Liver (tissue), 9 donors: ENCODE measurements around the gene SLC6A11. TPM values are rescaled to one million over a fixed set of nuclear protein-coding genes. Genes with fewer than 3 reads are reported as not detected.
A peak's percentile ranks its signal among the peaks of the same experiment; 100 is the strongest.

ENCODE experiments used
- DNase-seq: peaks from one replicate; pipeline ENCODE4 v3.0.0-alpha.2; 2017; ENCODE audit warnings: low spot score
- H3K27ac ChIP-seq, 2 donors: one replicate each; pipeline ENCODE4 v1.7.0; 2013; ENCODE audit warnings: inconsistent platforms in 2 of 2, low read length in 2 of 2, control low read depth in 1 of 2, low read depth in 1 of 2, mild to moderate bottlenecking in 1 of 2
- H3K27me3 ChIP-seq, 4 donors: one replicate each; pipeline versions ENCODE4 v1.6.1 to v1.7.0; 2013; ENCODE audit warnings: low read length in 3 of 4, inconsistent platforms in 1 of 4, mild to moderate bottlenecking in 1 of 4, moderate library complexity in 1 of 4; ENCODE audit not compliant: control insufficient read depth in 4 of 4, insufficient read depth in 4 of 4
- H3K36me3 ChIP-seq, 4 donors: one replicate each; pipeline versions ENCODE4 v1.6.1 to v1.7.0; 2013; ENCODE audit warnings: low read length in 3 of 4, mild to moderate bottlenecking in 3 of 4, low read depth in 1 of 4, moderate library complexity in 1 of 4; ENCODE audit not compliant: control insufficient read depth in 4 of 4, insufficient read depth in 3 of 4
- H3K4me1 ChIP-seq, 4 donors: one replicate each; pipeline versions ENCODE4 v1.6.1 to v1.7.0; 2013; ENCODE audit warnings: low read length in 3 of 4, mild to moderate bottlenecking in 3 of 4, moderate library complexity in 1 of 4; ENCODE audit not compliant: control insufficient read depth in 4 of 4, insufficient read depth in 4 of 4
- H3K4me3 ChIP-seq, 3 donors: one replicate each; pipeline versions ENCODE4 v1.6.1 to v1.7.0; 2013; ENCODE audit warnings: low read length in 3 of 3, control low read depth in 1 of 3, low read depth in 1 of 3, mild to moderate bottlenecking in 1 of 3
- H3K9ac ChIP-seq, 2 donors: one replicate each; pipeline ENCODE4 v1.7.0; 2013; ENCODE audit warnings: low read length in 2 of 2, mild to moderate bottlenecking in 2 of 2, moderate library complexity in 2 of 2, control low read depth in 1 of 2, low read depth in 1 of 2
- H3K9me3 ChIP-seq, 4 donors: one replicate each; pipeline versions ENCODE4 v1.6.1 to v1.7.0; 2013; ENCODE audit warnings: low read length in 3 of 4; ENCODE audit not compliant: control insufficient read depth in 4 of 4
- CTCF ChIP-seq: fragments of 150-350 bp; IDR thresholded peaks from 2 replicates; pipeline ENCODE4 v1.5.1; 2017; ENCODE audit warnings: improper control_type of control experiment, low read depth, low read length; ENCODE audit not compliant: missing input control
- FOXA1 ChIP-seq: IDR thresholded peaks from 2 replicates; pipeline ENCODE4 v1.6.1; 2016; ENCODE audit warnings: antibody characterized with exemption
- FOXA2 ChIP-seq: IDR thresholded peaks from 2 replicates; pipeline ENCODE4 v1.6.1; 2016; ENCODE audit warnings: antibody characterized with exemption
- GABPA ChIP-seq, 2 donors: IDR thresholded peaks in 1 of 2; conservative IDR thresholded peaks in 1 of 2; 2 replicates each; pipeline ENCODE4 v1.6.1; 2016; ENCODE audit warnings: antibody characterized with exemption in 2 of 2, mild to moderate bottlenecking in 1 of 2, moderate library complexity in 1 of 2
- HNF4G ChIP-seq: IDR thresholded peaks from 2 replicates; pipeline ENCODE4 v1.6.1; 2016; ENCODE audit warnings: antibody characterized with exemption
- JUND ChIP-seq, 2 donors: IDR thresholded peaks; 2 replicates each; pipeline ENCODE4 v1.6.1; 2016; ENCODE audit warnings: antibody characterized with exemption in 2 of 2
- MAX ChIP-seq: IDR thresholded peaks from 2 replicates; pipeline ENCODE4 v1.6.1; 2016; ENCODE audit warnings: antibody characterized with exemption
- REST ChIP-seq: IDR thresholded peaks from 2 replicates; pipeline ENCODE4 v1.6.1; 2016; ENCODE audit warnings: antibody characterized with exemption, mild to moderate bottlenecking
- RXRA ChIP-seq, 2 donors: IDR thresholded peaks; 2 replicates each; pipeline ENCODE4 v1.6.1; 2017 to 2018; ENCODE audit warnings: antibody characterized with exemption in 2 of 2, mild to moderate bottlenecking in 1 of 2
- TAF1 ChIP-seq: conservative IDR thresholded peaks from 2 replicates; pipeline ENCODE4 v1.6.1; 2016; ENCODE audit warnings: antibody characterized with exemption, mild to moderate bottlenecking
- YY1 ChIP-seq: IDR thresholded peaks from 2 replicates; pipeline ENCODE4 v1.6.1; 2016; ENCODE audit warnings: antibody characterized with exemption, mild to moderate bottlenecking
- ZBTB33 ChIP-seq: IDR thresholded peaks from 2 replicates; pipeline ENCODE4 v1.6.1; 2016; ENCODE audit warnings: antibody characterized with exemption
- WGBS: extraction: QIAGEN DNeasy Blood & Tissue Kit; methylation state at CpG from one replicate; pipeline ENCODE4 v1.1.7; 2013; 5-methylcytosine and 5-hydroxymethylcytosine counted together
- polyA plus RNA-seq, 2 donors: library from polyadenylated mRNA; stranded (reverse) in 1 of 2; unstranded in 1 of 2; fragments of 200-250 nt in 1 of 2; fragments of >200 nt in 1 of 2; fragmentation: Nextera tagmentation in 1 of 2; extraction: Ambion mirVana in 1 of 2; gene quantifications; one replicate each; pipeline versions ENCODE4 v1.2.1 to v1.2.3, GENCODE V29; 2013 to 2015
- total RNA-seq, 2 donors: library from RNA; depleted of rRNA; stranded (reverse); fragments of >200 nt; gene quantifications; one replicate each; pipeline ENCODE4 v1.2.3, GENCODE V29; 2014
- donor health status: healthy.
- donor health status: healthy.
- donor health status: healthy.
- donor health status: healthy.
- donor health status: healthy.

The SLC6A11 gene
- total RNA-seq (1 to 10 TPM in 1 of 2 donors, under 1 TPM in 1; under 0.01 to 7.1 TPM), polyA plus RNA-seq (under 1 TPM in 1 of 2 donors, not detected in 1; 0.01 TPM)

- Histone ChIP-seq H3K9ac (no peak within 1 kb of the TSS), H3K27me3 (peaks cover 0 to 10% (median 3%) of the 10 kb centered on the region in 4 donors), H3K36me3 (no peaks in the 10 kb centered on the region), H3K9me3 (no peaks in the 10 kb centered on the region), H3K27ac (no peak within 1 kb of the TSS), H3K4me1 (peaks cover 0 to 6% (median 2%) of the 10 kb centered on the region in 4 donors), H3K4me3 (peak within 1 kb of the TSS in 1 of 3 donors; percentile 12)
- TF ChIP-seq HNF4G (no peak), FOXA2 (no peak), TAF1 (no peak), REST (no peak), RXRA (IDR thresholded peaks at IDR 0.05) (no peak), FOXA1 (no peak), JUND (IDR thresholded peaks at IDR 0.05) (no peak), CTCF (no peak)
- no peak for DNase-seq
- 11% methylated on average over 96 of the region's 96 CpGs for WGBS
These were observed at the start of gene SLC6A11 for GRCh38 chr3:10816019-10816862. Gene SLC6A11 (plus strand): TSS chr3:10816228. CDS start chr3:10816266, 38 bp downstream.

GRCh38 chr3:10768708-10769394, 47.2 kb upstream of the SLC6A11 start:
- DNase-seq, result peak; percentile 21
- Histone ChIP-seq H3K27me3 (peaks cover 0 to 4% (median 0%) of the 10 kb centered on the region in 4 donors), H3K36me3 (no peaks in the 10 kb centered on the region), H3K4me3 (no peak overlapping the region), H3K27ac (no peak overlapping the region), H3K9ac (no peak overlapping the region), H3K4me1 (no peaks in the 10 kb centered on the region), H3K9me3 (peaks cover 0 to 7% (median 4%) of the 10 kb centered on the region in 4 donors)
- no peak for TF ChIP-seq YY1
- no peak for TF ChIP-seq GABPA (IDR thresholded peaks at IDR 0.05 in 1 of 2, conservative IDR thresholded peaks at IDR 0.05 in 1 of 2)
- TF ChIP-seq ZBTB33, result no peak
- no peak for TF ChIP-seq MAX
- WGBS, result 78% methylated on average over 10 of the region's 10 CpGs
